IgD-negative memory B cell (primary cell): ENCODE measurements around the gene CSNK2A3. TPM values are rescaled to one million over a fixed set of nuclear protein-coding genes. Genes with fewer than 3 reads are reported as not detected.
"Not testable (repeated sequence)": the region's sequence is repeated elsewhere in the genome, so short reads cannot be mapped to it uniquely, and the experiment has no call there.

ENCODE experiments used
- H3K27ac Mint-ChIP-seq, 3 donors: one replicate each; pipeline ENCODE4 v1.8.0; 2020 to 2022; ENCODE audit warnings: mild to moderate bottlenecking in 3 of 3, mixed read lengths in 3 of 3, moderate library complexity in 1 of 3
- H3K27me3 Mint-ChIP-seq: one replicate; pipeline ENCODE4 v1.8.0; 2021; ENCODE audit warnings: mixed read lengths
- H3K36me3 Mint-ChIP-seq: one replicate; pipeline ENCODE4 v1.8.0; 2020; ENCODE audit warnings: mild to moderate bottlenecking, mixed read lengths
- H3K4me1 Mint-ChIP-seq, 3 donors: one replicate each; pipeline ENCODE4 v1.8.0; 2020 to 2022; ENCODE audit warnings: mixed read lengths in 3 of 3, mild to moderate bottlenecking in 1 of 3
- H3K4me3 Mint-ChIP-seq, 4 donors: one replicate each; pipeline ENCODE4 v1.8.0; 2020 to 2022; ENCODE audit warnings: mild to moderate bottlenecking in 4 of 4, mixed read lengths in 4 of 4, moderate library complexity in 3 of 4
- H3K9me3 Mint-ChIP-seq, 3 donors: one replicate each; pipeline ENCODE4 v1.8.0; 2020 to 2021; ENCODE audit warnings: mixed read lengths in 3 of 3, mild to moderate bottlenecking in 1 of 3
- polyA plus RNA-seq: library from polyadenylated mRNA; unstranded; fragments of 300-500 nt; fragmentation: Illumina TruSeq; gene quantifications from one replicate; pipeline ENCODE4 v1.2.3, GENCODE V29; 2021

Gene CSNK2A3
- polyA plus RNA-seq: 1.3 TPM

DNA sequence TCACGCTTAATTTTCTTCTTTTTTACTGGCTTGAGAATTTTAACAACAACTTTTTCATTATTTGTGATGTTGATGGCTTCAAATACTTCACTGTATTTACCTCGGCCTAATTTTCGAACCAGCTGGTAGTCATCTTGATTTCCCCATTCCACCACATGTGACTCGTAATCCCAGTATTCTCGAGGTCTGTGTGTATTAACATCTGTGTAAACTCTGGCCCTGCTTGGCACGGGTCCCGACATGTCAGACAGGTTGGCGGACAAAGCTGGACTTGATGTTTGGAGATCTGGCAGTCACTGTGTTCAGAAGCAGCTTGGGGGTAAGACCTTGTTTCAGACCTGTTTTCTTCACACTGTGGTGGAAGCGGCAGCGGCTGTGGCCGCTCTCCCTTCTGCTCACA lies at the start of gene CSNK2A3:
Gene CSNK2A3, minus strand, starts transcription at position 373 of the 400 bp plus-strand sequence. Its CDS starts 131 bp downstream, at position 242.
- not testable (repeated sequence) for H3K36me3 Mint-ChIP-seq, H3K4me3 Mint-ChIP-seq, H3K4me1 Mint-ChIP-seq, H3K27ac Mint-ChIP-seq, H3K27me3 Mint-ChIP-seq, H3K9me3 Mint-ChIP-seq

DNA sequence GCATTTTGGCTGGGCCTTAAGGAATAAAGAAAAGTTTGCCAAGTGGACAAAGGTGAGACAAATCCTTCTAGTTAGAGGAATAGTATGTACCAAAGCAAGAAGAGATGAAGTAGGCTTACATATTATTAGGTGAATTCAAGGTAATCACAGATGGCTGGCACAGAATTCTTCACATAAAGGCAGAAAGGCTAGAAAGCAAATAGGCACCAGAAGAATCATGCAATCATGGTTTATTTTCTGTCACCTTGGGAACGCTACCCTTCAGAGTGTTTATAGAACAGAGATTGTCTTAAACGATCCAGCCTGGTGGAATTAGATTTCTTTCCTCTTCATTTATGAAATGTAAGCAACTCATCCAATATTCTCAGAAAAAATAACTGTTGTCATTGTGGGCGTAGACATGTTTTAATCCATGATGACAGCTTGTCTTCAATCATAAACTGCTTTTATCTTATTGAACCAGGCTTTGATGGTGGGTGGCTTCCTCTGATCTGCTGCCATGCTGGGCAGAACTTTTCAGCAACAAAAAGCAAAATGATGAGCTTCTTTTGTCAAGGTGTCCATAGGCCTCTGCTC lies 49.0 kb upstream of the CSNK2A3 start:
- Mint-ChIP-seq H3K4me3 (no peak overlapping the region), H3K36me3 (no peaks in the 10 kb centered on the region), H3K27me3 (peaks cover 7% of the 10 kb centered on the region), H3K4me1 (no peaks in the 10 kb centered on the region), H3K27ac (no peak overlapping the region), H3K9me3 (no peaks in the 10 kb centered on the region)

DNA sequence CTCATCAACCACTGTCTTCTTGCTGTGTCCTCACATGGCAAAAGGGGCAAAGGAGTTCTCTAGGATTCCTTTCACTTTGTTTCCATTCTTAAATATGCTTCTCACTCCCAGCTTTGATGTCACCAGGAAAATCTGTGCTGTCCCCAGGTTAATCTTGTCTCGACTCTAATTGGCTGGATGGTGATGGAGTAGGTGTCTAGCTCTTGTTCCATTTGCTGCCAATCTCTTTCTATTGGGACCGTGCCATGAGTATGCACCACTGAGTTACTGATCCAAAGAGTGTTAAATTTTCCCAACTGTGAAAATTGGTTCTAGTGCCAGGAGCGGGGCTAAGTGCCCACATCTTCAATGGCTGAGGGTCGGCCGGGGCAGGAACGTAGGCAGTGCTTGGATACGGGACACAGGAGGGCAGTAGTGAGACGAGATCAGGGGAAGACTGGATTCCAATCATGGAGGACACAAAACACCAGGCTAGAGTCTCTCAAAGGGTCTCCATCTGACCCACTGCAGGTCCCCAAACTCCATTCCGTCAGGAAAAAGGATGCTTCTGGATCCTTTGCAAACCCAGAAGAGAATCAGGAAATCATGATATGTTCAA lies 47.7 kb upstream of the CSNK2A3 start:
- Mint-ChIP-seq H3K4me1 (peaks cover 0 to 1% (median 0%) of the 10 kb centered on the region in 3 donors), H3K36me3 (peaks cover 2% of the 10 kb centered on the region), H3K27ac (no peak overlapping the region), H3K4me3 (no peak overlapping the region), H3K27me3 (peaks cover 6% of the 10 kb centered on the region), H3K9me3 (no peaks in the 10 kb centered on the region)

DNA sequence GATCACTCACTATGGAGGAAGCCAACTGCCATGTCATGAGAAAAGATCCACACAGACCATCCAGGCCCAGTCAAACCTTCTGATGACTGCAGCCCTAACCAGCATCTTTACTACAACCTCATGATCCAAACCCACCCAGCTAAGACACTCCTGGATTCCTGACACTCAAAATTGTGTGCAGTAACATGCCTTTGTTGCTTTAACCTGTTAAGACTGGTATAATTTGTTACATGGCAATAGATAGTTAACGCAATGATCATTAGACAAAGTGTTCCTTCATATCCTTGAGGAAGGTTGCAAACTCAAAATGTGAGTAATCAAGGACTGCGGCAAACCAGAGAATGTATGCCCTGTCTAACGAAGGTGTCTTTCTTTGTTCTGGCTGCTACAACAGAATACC lies 47.1 kb upstream of the CSNK2A3 start:
- peaks cover 4% of the 10 kb centered on the region for H3K27me3 Mint-ChIP-seq
- no peak overlapping the region for H3K4me3 Mint-ChIP-seq
- H3K27ac Mint-ChIP-seq: no peak overlapping the region
- no peaks in the 10 kb centered on the region for H3K9me3 Mint-ChIP-seq
- H3K36me3 Mint-ChIP-seq: peaks cover 2% of the 10 kb centered on the region
- H3K4me1 Mint-ChIP-seq: peaks cover 0 to 1% (median 0%) of the 10 kb centered on the region in 3 donors

DNA sequence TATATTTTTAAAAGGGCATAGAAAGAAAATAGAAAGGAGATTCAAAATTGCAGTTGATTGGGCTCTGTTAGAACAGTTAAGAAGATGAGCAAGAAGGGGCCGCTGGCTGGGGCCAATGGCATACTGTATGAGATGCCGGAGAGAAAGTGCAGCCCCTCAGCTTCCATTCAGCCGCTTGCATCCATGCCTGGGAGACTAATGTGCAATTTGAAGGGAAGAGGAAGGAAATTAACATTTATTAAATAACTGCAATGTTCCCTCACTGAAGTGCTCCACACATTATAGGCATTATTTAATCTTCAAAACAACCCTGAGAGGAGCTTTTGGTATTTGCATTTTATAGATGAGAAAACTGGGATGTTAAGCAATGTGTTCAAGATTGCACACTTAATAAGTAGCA lies 44.7 kb upstream of the CSNK2A3 start:
- Mint-ChIP-seq H3K27ac (no peak overlapping the region), H3K27me3 (no peaks in the 10 kb centered on the region), H3K9me3 (no peaks in the 10 kb centered on the region), H3K4me1 (peaks cover 0 to 1% (median 0%) of the 10 kb centered on the region in 3 donors), H3K4me3 (no peak overlapping the region), H3K36me3 (peaks cover 3% of the 10 kb centered on the region)

DNA sequence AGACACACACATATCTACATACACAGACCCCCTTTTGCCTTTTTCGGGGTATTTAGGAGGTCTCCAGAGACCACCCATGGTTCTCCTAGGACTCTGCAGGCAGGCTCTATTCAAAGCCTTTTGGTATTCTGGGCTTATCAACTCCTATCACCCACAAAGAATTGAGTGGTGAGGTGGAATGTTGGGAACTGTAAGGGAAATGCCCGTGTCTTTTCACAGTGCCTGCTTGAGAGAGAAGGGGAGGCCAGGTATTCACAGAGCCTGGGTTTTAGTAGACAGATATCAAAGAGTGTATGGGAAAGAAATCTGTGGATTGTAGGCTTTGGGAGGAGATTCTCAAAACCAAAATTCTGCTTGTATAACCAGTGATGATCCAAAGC lies 44.0 kb upstream of the CSNK2A3 start:
- Mint-ChIP-seq H3K9me3 (no peaks in the 10 kb centered on the region), H3K27ac (no peak overlapping the region), H3K4me1 (peaks cover 0 to 1% (median 0%) of the 10 kb centered on the region in 3 donors), H3K27me3 (no peaks in the 10 kb centered on the region), H3K36me3 (peaks cover 3% of the 10 kb centered on the region), H3K4me3 (no peak overlapping the region)

DNA sequence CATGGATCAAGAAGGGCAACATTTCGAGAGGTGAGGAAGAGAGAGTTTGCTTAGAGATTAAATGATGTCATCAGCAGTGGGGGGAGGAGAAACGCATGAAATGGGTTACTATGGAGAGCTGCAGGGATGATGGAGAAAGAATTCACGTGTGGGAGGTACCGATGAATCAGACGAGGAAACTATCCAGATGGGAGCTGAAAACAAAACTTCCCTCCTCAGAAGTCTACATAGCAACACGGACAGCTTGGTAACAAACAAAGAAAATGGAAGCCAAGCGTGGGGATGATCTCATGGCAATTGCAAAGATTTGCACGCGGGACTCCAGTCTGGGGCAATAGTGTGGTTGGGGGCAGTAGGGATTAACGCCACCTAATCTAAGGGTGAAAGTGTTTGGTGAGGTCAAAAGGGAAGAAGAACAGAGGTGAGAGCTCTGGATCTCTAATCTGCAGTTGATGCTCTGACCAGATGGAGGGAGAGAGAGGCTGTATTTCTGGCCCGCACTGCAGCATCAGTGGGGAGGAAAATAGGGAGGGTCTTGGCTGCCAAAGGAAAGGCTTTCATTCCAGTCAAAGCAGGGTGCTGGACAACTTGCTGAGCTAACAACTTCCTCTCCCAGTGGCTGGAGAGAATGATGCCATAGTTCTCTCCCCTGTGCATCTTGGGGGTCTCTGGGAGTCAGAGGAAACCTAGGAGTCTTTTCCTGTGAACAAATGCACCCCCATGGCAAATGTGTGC lies 43.4 kb upstream of the CSNK2A3 start:
- no peak overlapping the region for H3K4me3 Mint-ChIP-seq
- no peaks in the 10 kb centered on the region for H3K27me3 Mint-ChIP-seq
- H3K36me3 Mint-ChIP-seq: peaks cover 3% of the 10 kb centered on the region
- no peaks in the 10 kb centered on the region for H3K9me3 Mint-ChIP-seq
- peaks cover 0 to 1% (median 0%) of the 10 kb centered on the region in 3 donors for H3K4me1 Mint-ChIP-seq
- no peak overlapping the region for H3K27ac Mint-ChIP-seq

DNA sequence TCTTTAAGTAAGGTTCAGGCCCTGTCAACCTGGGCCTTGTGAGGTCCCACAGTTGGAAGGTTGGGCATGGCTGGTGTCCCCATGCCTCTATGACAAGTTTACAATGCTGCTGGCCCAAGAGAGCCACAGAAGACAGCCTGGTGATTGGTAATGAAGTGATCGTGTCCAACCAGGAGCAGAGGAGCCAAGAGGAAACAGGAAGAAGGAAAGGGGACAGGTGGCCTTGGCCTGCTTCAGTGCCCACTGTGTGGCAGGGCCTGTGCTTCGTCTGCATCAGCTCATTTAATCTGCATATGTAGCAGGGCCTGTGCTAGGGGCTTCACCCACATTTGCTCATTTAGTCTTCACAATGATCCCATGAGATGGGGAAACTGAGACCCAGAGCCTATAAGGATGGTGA lies 42.1 kb upstream of the CSNK2A3 start:
- no peaks in the 10 kb centered on the region for H3K27me3 Mint-ChIP-seq
- H3K4me3 Mint-ChIP-seq: no peak overlapping the region
- H3K27ac Mint-ChIP-seq: no peak overlapping the region
- H3K36me3 Mint-ChIP-seq: peaks cover 3% of the 10 kb centered on the region
- no peaks in the 10 kb centered on the region for H3K9me3 Mint-ChIP-seq
- peaks cover 0 to 1% (median 0%) of the 10 kb centered on the region in 3 donors for H3K4me1 Mint-ChIP-seq

DNA sequence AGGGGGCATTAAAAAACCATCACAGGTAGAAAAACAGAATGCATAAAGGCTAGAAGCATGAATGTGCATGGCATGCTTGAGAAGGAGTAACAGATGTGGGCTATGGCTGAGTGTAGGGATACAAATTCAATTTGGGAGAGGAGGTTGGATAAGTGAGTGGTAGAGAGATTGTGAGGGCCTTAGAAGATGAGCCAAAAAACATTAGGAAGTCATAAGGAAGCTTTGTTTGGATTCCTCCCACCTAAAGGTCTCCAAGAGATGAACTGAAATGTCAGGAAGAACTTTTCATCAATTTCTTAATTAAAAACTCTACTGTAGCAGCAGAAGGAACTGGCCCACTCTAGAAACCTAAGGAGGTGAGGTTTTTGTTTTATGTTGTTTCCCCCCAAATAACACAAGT lies 41.2 kb upstream of the CSNK2A3 start:
- H3K9me3 Mint-ChIP-seq: no peaks in the 10 kb centered on the region
- H3K4me1 Mint-ChIP-seq: peaks cover 0 to 1% (median 0%) of the 10 kb centered on the region in 3 donors
- no peaks in the 10 kb centered on the region for H3K27me3 Mint-ChIP-seq
- no peak overlapping the region for H3K27ac Mint-ChIP-seq
- peaks cover 3% of the 10 kb centered on the region for H3K36me3 Mint-ChIP-seq
- no peak overlapping the region for H3K4me3 Mint-ChIP-seq

DNA sequence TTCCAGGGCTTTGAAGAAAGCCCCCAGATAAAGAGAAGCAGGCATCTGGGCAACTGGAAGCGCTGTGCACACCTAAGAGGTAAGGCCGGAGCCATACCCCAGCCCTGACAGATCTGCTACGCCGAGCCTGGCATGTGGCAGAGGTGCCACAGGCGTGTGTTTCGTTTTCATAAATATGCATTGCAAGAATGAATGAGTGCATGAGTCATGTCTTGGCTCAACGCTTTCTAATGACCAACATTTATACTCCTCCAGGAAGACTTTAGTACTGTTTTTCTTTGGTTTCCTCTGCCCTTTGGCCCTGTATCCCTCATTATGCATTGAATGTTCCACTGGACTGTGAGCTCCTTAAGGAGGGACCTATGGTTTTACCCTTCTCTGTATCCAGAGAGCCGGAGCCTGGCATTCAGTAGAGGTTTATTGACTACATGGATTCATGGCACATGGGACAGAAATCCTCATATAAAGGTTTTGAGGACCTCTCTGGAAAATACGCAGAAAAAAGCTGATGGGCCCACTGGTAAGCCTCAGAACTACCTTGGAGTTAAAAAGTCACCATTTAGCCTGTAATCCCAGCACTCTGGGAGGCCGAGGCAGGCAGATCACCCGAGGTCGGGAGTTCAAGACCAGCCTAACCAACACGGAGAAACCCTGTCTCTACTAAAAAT lies 38.9 kb upstream of the CSNK2A3 start:
- no peaks in the 10 kb centered on the region for H3K27me3 Mint-ChIP-seq
- H3K9me3 Mint-ChIP-seq: no peaks in the 10 kb centered on the region
- no peak overlapping the region for H3K4me3 Mint-ChIP-seq
- peaks cover 0 to 1% (median 0%) of the 10 kb centered on the region in 3 donors for H3K4me1 Mint-ChIP-seq
- H3K27ac Mint-ChIP-seq: no peak overlapping the region
- peaks cover 3% of the 10 kb centered on the region for H3K36me3 Mint-ChIP-seq

DNA sequence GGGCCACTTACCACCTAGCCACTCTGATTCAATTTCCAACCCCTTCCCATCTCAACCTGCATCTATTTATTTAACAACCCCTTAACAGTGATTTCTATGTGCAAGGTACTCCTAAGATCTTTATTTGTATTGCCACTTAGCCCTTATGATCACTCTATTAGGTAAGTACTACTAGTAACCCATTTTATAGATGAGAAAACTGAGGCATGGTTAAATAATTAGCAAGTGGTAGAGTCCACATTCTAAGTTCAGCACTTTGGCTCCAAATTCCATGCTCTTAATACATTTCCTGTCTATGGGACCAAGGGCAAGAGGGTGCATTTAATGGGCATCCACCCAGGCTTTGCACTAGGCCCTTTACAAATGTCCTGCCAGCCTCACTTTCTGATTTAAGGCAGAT lies 38.1 kb upstream of the CSNK2A3 start:
- Mint-ChIP-seq H3K4me1 (peaks cover 0 to under 1% (median 0%) of the 10 kb centered on the region in 3 donors), H3K36me3 (peaks cover 1% of the 10 kb centered on the region), H3K27ac (no peak overlapping the region), H3K9me3 (no peaks in the 10 kb centered on the region), H3K4me3 (no peak overlapping the region), H3K27me3 (no peaks in the 10 kb centered on the region)

DNA sequence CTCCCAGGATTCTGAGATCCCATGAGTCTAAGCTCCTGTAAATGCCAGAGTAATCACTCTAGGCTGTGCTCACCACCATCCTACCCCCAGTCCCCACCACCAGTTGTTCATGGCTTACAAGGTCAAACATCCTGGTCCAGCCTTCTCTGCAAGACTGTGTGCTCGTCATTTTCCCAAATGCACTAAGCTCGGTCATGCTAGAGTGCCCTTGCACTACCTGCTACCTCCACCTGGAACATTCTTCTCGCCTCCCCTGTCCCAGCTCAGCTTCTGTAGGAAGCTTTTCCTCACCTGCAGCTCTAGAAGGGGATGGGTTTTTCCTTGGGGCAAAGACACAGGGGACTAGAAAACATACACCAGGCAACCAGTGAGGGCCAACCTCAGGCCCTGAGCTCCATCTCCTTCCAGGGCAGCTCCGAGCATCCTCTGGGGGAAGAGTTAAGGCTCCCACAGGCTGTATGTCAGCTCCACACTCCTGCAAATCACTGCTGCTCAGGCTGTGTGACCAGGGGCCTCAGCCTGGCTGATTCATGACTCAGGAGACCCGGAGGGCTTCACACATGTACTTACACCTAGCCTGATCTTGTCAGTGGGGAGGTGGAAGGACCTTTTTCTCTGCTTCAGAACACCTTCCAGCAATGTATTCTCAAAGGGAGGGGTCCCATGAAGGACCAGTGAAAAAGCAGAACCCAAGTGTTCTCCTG lies 37.2 kb upstream of the CSNK2A3 start:
- H3K27me3 Mint-ChIP-seq: no peaks in the 10 kb centered on the region

DNA sequence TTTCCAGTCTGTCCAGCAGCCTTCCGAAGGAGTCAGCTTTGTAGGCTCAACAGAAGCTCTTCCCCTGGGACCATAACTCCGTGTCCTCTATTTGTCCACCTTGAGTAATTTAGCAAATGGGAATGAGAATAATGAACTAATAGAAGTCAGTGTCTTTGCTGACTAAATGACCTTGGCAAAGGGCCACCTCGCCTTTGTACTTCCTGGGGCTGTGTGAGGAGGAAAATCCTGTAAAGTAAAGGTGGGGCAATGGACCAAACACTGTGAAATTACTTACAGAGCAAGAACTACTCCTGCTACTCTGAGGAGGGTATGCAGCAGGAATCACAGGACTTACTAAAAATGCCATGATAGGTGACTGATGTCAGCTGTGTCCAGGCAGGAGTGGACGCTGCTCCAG lies 36.2 kb upstream of the CSNK2A3 start:
- Mint-ChIP-seq H3K4me1 (no peaks in the 10 kb centered on the region), H3K4me3 (no peak overlapping the region), H3K27ac (no peak overlapping the region), H3K36me3 (peaks cover 1% of the 10 kb centered on the region), H3K9me3 (peaks cover 0 to 3% (median 0%) of the 10 kb centered on the region in 3 donors), H3K27me3 (no peaks in the 10 kb centered on the region)

More for the DNA sequence above, 37.2 kb upstream of the CSNK2A3 start:
- Mint-ChIP-seq H3K4me1 (no peaks in the 10 kb centered on the region), H3K9me3 (no peaks in the 10 kb centered on the region), H3K27ac (no peak overlapping the region), H3K36me3 (peaks cover 1% of the 10 kb centered on the region), H3K4me3 (no peak overlapping the region)

DNA sequence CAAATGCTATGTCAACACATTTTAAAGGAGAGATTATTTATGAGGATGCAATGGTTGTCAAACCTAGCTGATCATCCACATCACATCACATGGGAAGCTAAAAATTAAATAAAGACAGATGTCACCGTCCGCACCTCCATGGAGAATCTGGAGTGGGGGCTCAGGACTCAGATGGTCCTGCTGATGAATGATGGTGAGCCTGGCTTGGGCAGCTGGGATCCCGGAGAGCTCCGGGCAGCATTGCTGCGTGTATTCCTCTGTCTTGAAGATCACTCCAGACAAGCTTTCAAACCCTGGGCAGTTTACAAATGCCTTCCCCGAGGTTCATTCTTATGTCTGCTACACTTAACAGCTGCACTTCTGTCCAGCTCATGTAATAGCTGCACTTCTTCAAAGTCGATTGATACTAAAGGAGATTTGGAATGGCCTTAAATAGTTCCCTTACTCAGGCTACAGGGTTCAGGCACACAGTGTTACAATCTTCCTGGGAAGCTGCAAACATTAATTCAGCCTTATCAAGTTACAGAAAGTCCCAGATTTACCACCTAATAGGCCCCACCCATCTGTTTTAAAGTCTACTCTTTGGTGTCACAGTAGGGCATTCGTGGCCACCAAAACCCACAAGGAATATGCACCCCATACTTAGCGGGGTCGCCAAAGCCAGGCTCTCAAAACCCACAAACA lies 34.7 kb upstream of the CSNK2A3 start:
- Mint-ChIP-seq H3K27me3 (no peaks in the 10 kb centered on the region), H3K4me1 (no peaks in the 10 kb centered on the region), H3K9me3 (peaks cover 0 to 3% (median 2%) of the 10 kb centered on the region in 3 donors), H3K27ac (no peak overlapping the region), H3K4me3 (no peak overlapping the region), H3K36me3 (no peaks in the 10 kb centered on the region)
